Activated naive CD4-positive, alpha-beta T cell treated with Interleukin-2 at 50 U/mL for 16 hours (primary cell): ENCODE measurements around the gene PCA3.

Source experiments
- DNase-seq: peaks from one replicate; pipeline ENCODE4 v3.0.0-alpha.2; 2020

PCA3 gene

DNA sequence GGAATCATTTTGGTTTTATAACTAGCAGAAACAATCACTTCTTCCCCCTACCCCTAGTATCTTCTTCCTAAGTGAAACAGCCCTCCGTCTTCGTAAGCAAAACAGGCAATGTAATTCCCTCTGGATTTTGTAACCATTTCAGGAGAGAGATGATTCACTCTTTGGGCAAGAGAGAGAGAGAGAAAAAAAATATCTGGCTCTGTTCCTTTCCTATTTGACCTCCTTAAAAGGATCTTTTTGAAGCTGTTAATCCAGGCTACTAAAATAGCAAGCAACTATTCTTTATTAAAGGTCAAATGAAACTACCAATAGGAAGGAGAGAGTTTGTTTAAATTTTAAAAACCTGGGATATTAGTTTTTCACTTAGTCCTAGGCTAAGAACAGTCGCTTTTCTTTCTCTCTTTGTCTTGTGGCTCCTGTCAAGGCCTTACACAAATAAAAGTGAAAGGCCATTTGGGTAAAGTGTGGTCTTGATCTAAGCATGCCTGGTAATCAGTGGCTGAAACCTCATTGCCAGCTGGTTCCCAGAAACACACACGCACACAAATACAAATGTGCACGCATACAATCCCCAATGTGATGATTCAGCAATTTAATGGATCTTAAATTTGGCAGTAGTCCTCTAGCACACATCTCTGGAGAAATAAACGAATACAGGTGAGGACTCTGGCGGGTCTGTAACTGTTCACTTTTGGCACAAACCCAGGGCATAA lies 71.5 kb downstream of the PCA3 start:
- DNase-seq, result no peak
